ENCODE results near the gene HOXD3.

GRCh38 chr2:176110415-176111308 lies 46.4 kb upstream of the HOXD3 start:
- TF ChIP-seq POLR2A (IDR thresholded peaks at IDR 0.05) (no peak), CTCF (IDR thresholded peaks at IDR 0.05) (no peak), POLR2AphosphoS5 (IDR thresholded peaks at IDR 0.05) (no peak), EP300 (IDR thresholded peaks at IDR 0.05) (no peak)

Measured in gastroesophageal sphincter (tissue), 3 donors.